Measurements from ENCODE around the gene ABHD15.

The ABHD15 gene

DNA sequence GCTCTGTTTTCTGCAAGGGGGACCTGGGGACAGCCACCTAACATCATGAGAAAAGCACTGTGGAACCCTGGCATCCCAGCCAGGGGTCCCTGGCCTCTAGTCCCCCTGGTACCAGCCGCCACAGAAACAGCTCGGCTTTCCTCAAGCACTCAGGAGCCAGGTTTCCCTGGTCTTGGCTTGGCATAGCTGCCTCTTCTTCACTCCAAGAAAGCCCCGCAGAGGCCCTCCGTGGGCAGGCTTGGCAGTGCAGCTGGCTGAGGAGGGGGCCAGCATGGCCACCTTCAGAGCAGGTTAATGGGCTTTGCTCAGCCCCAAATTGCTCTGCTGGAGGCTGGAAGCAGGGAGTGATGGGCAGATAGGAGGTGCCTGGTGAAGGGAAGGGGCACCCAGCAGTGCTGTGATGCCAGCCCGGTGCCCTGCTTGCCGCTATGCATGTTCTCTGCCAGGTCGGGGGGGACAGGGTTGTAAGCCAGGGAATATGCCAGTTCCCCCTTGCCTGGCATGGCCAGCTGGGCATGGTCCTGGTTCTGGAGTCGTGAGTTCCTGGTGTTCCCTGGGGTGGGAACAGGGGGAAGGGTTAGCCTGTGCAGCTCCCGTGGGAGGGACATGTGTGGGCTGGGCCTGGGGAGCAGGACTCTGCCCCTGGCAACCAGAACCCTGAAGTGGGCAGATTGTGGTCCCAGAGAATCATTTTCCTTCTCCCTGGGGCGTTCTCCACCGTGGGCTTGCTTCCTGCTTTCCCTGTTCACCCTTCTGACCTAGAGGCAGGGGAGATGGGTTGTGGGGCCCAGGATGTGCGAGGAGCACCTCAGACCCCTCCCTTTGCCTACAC lies 29.3 kb upstream of the ABHD15 start:
- Histone ChIP-seq H3K36me3 (no peaks in the 10 kb centered on the region; the same call in 1 of the 2 replicates), H3K27ac (no peak overlapping the region), H3K9me3 (ENCODE audit: severe bottlenecking) (no peaks in the 10 kb centered on the region), H3K4me3 (ENCODE audit: low read depth, low read length) (no peak overlapping the region), H3K27me3 (ENCODE audit: insufficient read depth, low read depth, severe bottlenecking) (no peaks in the 10 kb centered on the region)
- no peak for DNase-seq
- TF ChIP-seq, protein P1, sequence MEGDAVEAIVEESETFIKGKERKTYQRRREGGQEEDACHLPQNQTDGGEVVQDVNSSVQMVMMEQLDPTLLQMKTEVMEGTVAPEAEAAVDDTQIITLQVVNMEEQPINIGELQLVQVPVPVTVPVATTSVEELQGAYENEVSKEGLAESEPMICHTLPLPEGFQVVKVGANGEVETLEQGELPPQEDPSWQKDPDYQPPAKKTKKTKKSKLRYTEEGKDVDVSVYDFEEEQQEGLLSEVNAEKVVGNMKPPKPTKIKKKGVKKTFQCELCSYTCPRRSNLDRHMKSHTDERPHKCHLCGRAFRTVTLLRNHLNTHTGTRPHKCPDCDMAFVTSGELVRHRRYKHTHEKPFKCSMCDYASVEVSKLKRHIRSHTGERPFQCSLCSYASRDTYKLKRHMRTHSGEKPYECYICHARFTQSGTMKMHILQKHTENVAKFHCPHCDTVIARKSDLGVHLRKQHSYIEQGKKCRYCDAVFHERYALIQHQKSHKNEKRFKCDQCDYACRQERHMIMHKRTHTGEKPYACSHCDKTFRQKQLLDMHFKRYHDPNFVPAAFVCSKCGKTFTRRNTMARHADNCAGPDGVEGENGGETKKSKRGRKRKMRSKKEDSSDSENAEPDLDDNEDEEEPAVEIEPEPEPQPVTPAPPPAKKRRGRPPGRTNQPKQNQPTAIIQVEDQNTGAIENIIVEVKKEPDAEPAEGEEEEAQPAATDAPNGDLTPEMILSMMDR (IDR thresholded peaks at IDR 0.05; ENCODE audit: low read depth, low read length) = no peak

DNA sequence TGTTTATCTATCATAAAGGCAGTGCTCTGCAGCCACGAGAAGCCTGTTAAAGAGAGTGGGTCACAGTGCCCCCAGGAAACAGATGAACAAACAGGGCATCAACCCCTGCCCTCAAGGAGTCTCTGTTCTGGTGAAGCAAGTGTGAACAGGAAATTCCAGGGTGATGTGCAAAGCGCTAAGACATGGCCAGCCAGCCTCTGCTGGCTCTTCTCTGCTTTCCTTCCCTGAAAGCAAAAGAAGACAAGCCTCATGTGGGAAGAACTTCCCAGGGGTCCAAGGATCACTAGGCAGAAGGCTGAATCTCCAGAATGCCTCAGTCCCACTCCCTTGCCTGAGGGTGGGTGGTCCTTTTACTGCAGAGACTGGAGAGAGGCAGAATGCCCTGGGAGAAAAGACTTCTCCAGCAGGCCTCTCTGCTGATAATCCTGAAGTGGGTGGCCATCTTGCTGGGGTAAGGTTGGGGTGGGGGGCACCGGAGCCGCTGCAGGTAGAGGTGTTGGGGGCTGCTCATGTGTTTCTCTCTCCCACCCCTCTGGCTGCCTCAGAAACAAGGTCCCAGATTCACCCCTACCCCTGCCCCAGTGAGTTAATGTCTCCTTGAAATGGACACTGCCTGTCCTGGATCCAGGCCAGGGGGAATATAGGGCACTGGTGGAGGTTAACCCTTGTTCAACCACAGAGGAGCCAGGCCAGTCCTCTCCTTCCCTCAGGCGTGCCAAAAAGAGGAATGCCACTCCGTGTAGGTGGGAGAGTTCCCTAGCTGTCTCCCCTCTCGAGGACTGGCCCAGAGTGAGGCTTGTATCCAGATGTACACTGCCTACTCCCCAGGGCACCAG lies 28.5 kb upstream of the ABHD15 start:
- no peaks in the 10 kb centered on the region for H3K9me3 ChIP-seq (ENCODE audit: severe bottlenecking)
- no peak overlapping the region for H3K4me3 ChIP-seq (ENCODE audit: low read depth, low read length)
- H3K36me3 ChIP-seq = no peaks in the 10 kb centered on the region; the same call in 1 of the 2 replicates
- TF ChIP-seq, protein P1 (IDR thresholded peaks at IDR 0.05; ENCODE audit: low read depth, low read length) = no peak
- DNase-seq = no peak
- H3K27me3 ChIP-seq (ENCODE audit: insufficient read depth, low read depth, severe bottlenecking) = no peaks in the 10 kb centered on the region
- H3K27ac ChIP-seq = no peak overlapping the region

DNA sequence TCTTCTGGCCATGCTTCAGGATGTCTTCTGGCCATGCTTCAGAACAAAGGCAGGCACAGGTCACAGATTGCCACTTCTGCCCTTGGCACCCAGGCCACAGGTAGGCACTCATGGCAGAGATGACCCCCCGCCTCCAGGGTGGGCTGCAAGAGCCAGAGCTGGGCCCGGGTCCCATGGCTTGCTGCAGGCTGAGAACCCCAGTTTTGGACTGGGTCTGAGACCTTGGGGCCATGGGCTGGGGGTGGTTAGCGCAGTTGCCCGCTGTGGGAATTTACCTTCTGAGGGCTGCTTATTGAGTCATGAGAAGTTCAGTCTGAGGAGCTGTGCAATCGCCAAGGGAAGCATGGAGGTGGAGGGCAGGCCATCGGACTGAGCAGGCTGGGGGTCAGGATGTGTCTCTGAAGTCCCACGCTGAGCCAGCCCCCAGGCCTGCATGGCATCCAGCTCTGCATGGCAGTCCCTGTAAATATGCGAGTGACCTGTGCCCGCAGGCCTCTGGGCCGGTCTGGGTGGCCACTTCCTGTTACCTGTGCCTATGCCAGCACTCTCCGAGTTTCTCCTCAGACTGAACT lies 27.8 kb upstream of the ABHD15 start:
- DNase-seq = no peak
- peak overlapping the region; percentile 58 for H3K4me3 ChIP-seq (ENCODE audit: low read depth, low read length)
- TF ChIP-seq, protein P1 (IDR thresholded peaks at IDR 0.05; ENCODE audit: low read depth, low read length) = no peak
- H3K9me3 ChIP-seq (ENCODE audit: severe bottlenecking) = no peaks in the 10 kb centered on the region
- peak overlapping the region; percentile 76; the same call in 1 of the 2 replicates for H3K27ac ChIP-seq
- no peaks in the 10 kb centered on the region for H3K27me3 ChIP-seq (ENCODE audit: insufficient read depth, low read depth, severe bottlenecking)
- H3K36me3 ChIP-seq = no peaks in the 10 kb centered on the region

DNA sequence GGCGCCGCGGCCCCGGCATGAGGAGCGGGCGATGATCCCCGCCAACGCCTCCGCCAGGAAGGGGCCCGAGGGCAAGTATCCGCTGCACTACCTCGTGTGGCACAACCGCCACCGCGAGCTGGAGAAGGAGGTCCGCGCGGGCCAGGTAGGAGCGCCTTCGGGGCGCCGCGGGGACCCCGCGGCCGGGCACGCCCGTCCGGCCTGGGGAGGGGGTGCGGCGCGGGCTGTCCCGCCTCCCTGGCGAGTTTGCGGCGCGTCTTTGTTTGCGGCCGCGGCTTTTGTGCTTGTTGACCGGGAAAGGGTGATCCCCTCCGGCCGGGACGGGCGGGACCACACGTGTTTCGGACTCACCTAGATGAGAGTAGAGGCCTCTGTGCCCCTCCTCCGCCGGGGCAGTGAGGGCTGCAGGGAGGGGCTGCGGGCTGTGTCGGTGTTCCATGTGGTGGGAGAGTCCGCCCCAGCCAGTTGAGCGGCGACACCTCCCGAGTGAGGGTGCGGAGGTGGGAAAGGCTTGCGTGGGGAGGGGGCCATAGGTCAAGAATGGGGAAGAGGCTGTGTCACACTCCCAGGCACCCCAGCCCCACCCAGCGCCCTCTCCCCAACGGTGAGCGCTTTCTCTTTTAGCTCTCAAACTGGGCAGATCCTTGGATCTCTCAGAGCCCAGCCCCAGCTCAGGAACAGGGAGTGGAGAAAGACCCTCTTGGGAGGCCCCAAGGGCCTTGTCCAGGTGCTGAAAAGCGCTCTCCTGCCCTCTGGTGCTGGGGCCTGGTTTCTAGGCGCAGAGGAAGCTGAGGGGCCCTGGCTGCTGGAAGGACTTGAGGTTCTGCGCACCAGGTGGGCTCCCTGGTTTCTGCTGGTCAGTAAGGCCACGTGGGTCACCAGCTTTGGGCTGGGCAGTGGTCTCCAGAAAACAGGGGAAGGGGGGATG lies 27.0 kb upstream of the ABHD15 start:
- H3K36me3 ChIP-seq = no peaks in the 10 kb centered on the region
- H3K9me3 ChIP-seq (ENCODE audit: severe bottlenecking) = no peaks in the 10 kb centered on the region
- TF ChIP-seq, protein P1 (IDR thresholded peaks at IDR 0.05; ENCODE audit: low read depth, low read length) = peak; percentile 55
- H3K27me3 ChIP-seq (ENCODE audit: insufficient read depth, low read depth, severe bottlenecking) = no peaks in the 10 kb centered on the region
- peak; percentile 44 for DNase-seq
- H3K4me3 ChIP-seq (ENCODE audit: low read depth, low read length) = peak overlapping the region; percentile 58
- peak overlapping the region; percentile 76 for H3K27ac ChIP-seq
